ENCODE results near the gene SERGEF. TPM values are rescaled to one million over a fixed set of nuclear protein-coding genes. Genes with fewer than 3 reads are reported as not detected.

The SERGEF gene
- total RNA-seq, 1 experiment from 2014 or later = 31.4 TPM

DNA sequence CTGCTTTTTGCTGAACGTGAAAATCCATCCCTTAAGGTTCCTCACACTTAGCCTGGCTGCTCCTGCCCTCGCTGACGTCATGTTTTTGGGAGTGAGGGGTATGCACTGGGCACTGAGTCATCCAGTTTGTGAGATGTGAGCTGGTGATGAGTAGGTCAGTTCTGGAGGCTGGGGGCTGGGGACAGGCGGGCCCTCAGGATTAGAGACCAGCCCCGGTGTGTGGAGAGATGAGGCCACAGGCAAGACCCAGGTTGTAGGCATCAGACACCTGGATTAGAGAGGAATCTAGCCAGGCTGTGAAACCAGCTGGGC is 269.1 kb downstream of the SERGEF start:
- TF ChIP-seq, protein P1, sequence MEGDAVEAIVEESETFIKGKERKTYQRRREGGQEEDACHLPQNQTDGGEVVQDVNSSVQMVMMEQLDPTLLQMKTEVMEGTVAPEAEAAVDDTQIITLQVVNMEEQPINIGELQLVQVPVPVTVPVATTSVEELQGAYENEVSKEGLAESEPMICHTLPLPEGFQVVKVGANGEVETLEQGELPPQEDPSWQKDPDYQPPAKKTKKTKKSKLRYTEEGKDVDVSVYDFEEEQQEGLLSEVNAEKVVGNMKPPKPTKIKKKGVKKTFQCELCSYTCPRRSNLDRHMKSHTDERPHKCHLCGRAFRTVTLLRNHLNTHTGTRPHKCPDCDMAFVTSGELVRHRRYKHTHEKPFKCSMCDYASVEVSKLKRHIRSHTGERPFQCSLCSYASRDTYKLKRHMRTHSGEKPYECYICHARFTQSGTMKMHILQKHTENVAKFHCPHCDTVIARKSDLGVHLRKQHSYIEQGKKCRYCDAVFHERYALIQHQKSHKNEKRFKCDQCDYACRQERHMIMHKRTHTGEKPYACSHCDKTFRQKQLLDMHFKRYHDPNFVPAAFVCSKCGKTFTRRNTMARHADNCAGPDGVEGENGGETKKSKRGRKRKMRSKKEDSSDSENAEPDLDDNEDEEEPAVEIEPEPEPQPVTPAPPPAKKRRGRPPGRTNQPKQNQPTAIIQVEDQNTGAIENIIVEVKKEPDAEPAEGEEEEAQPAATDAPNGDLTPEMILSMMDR (conservative IDR thresholded peaks at IDR 0.05) = no peak
- Histone ChIP-seq H3K27me3 (ENCODE audit: insufficient read depth, low read length) (no peaks in the 10 kb centered on the region), H4K91ac (ENCODE audit: insufficient read length, low read depth, low read length) (no peak overlapping the region), H3K79me1 (ENCODE audit: insufficient read depth, low read depth, low read length, poor library complexity, severe bottlenecking) (no peaks in the 10 kb centered on the region), H3K9me3 (ENCODE audit: control insufficient read depth, low read depth, low read length) (no peaks in the 10 kb centered on the region), H4K8ac (replicated peaks; ENCODE audit: insufficient read length, low read depth, low read length) (no peak overlapping the region), H3K18ac (ENCODE audit: insufficient read length, low read depth, low read length) (no peak overlapping the region), H3K79me2 (ENCODE audit: insufficient read depth, low read length) (no peaks in the 10 kb centered on the region), H2BK5ac (ENCODE audit: insufficient read length, low read length) (no peak overlapping the region), H3K27ac (ENCODE audit: insufficient read length, low read depth, low read length) (no peak overlapping the region), H3K14ac (ENCODE audit: insufficient read depth, low read length) (no peak overlapping the region), H3K4ac (ENCODE audit: low read depth, low read length) (no peak overlapping the region), H2BK120ac (ENCODE audit: low read depth, low read length, poor library complexity, severe bottlenecking) (no peak overlapping the region), H3K23me2 (ENCODE audit: insufficient read length, low read depth, low read length, poor library complexity, severe bottlenecking) (no peaks in the 10 kb centered on the region), H2BK20ac (ENCODE audit: low read depth, low read length, poor library complexity, severe bottlenecking) (no peak overlapping the region), H3K9ac (ENCODE audit: extremely low read depth, insufficient read length, low read length) (no peak overlapping the region), H3T11ph (ENCODE audit: low read length) (no peak overlapping the region), H2BK12ac (ENCODE audit: insufficient read length, low read depth, low read length) (no peak overlapping the region), H4K20me1 (ENCODE audit: control insufficient read depth, insufficient read depth, insufficient read length) (no peaks in the 10 kb centered on the region), H2BK15ac (ENCODE audit: low read depth, low read length) (no peak overlapping the region), H2AFZ (ENCODE audit: low read length) (no peak overlapping the region), H3K56ac (ENCODE audit: insufficient read length, low read depth, low read length) (no peak overlapping the region), H4K5ac (ENCODE audit: insufficient read length, low read depth, low read length) (no peak overlapping the region), H2AK5ac (ENCODE audit: insufficient read length, low read length) (no peak overlapping the region), H3K4me2 (ENCODE audit: insufficient read depth, insufficient read length, low read length) (no peak overlapping the region), H3K23ac (ENCODE audit: insufficient read length, low read depth, low read length) (no peak overlapping the region), H3K4me1 (ENCODE audit: insufficient read depth, low read length) (no peaks in the 10 kb centered on the region)
- WGBS (ENCODE audit: extremely low coverage, insufficient read length, low lambda C conversion rate) = no CpG with 5 or more reads among the region's 5 CpGs
- DNase-seq = no peak
- Mint-ChIP-seq H3K36me3 (ENCODE audit: insufficient read depth in 1 of 3, low read depth in 3 of 3) (no peaks in the 10 kb centered on the region), H3K4me3 (no peak overlapping the region), H3K27me3 (ENCODE audit: low read depth) (peaks cover 23% of the 10 kb centered on the region), H3K27ac (no peak overlapping the region), H3K9me3 (no peaks in the 10 kb centered on the region), H3K4me1 (no peaks in the 10 kb centered on the region)
